ENCODE results near the gene COL24A1.
"Not testable (repeated sequence)": the region's sequence is repeated elsewhere in the genome, so short reads cannot be mapped to it uniquely, and the experiment has no call there.

COL24A1 gene

GRCh38 chr1:86152887-86153286, 3.7 kb downstream of the COL24A1 start:
- no peak for DNase-seq (ENCODE audit: low spot score)

- DNase-seq (ENCODE audit: low spot score): no peak
Measured at GRCh38 chr1:86151427-86151826, 5.1 kb downstream of the COL24A1 start.

GRCh38 chr1:86150553-86151055, 6.0 kb downstream of the COL24A1 start:
- DNase-seq (ENCODE audit: low spot score): no peak

GRCh38 chr1:86149591-86149990, 7.0 kb downstream of the COL24A1 start:
- DNase-seq (ENCODE audit: low spot score): no peak

GRCh38 chr1:86147755-86148154, 8.8 kb downstream of the COL24A1 start:
- no peak for DNase-seq (ENCODE audit: low spot score)

GRCh38 chr1:86146566-86146965, 10.0 kb downstream of the COL24A1 start:
- DNase-seq (ENCODE audit: low spot score): no peak

- no peak for DNase-seq (ENCODE audit: low spot score)
Measured at GRCh38 chr1:86140281-86140880, 16.2 kb downstream of the COL24A1 start.

- DNase-seq (ENCODE audit: low spot score): no peak
Measured at GRCh38 chr1:86138746-86139145, 17.8 kb downstream of the COL24A1 start.

GRCh38 chr1:86137436-86137835, 19.1 kb downstream of the COL24A1 start:
- DNase-seq (ENCODE audit: low spot score): no peak

GRCh38 chr1:86119214-86119764, 37.3 kb downstream of the COL24A1 start:
- DNase-seq (ENCODE audit: low spot score): no peak

- DNase-seq (ENCODE audit: low spot score): no peak
Measured at GRCh38 chr1:86114816-86115400, 41.7 kb downstream of the COL24A1 start.

GRCh38 chr1:86114236-86114635, 42.3 kb downstream of the COL24A1 start:
- no peak for DNase-seq (ENCODE audit: low spot score)

GRCh38 chr1:86111590-86111989, 45.0 kb downstream of the COL24A1 start:
- not testable (repeated sequence) for DNase-seq (ENCODE audit: low spot score)

- no peak for DNase-seq (ENCODE audit: low spot score)
Measured at GRCh38 chr1:86110451-86111129, 46.0 kb downstream of the COL24A1 start.

GRCh38 chr1:86105533-86105866, 51.1 kb downstream of the COL24A1 start:
- DNase-seq (ENCODE audit: low spot score): no peak

GRCh38 chr1:86104606-86105532, 51.7 kb downstream of the COL24A1 start:
- no peak for DNase-seq (ENCODE audit: low spot score)

GRCh38 chr1:86101616-86102015, 55.0 kb downstream of the COL24A1 start:
- DNase-seq (ENCODE audit: low spot score): no peak

- DNase-seq (ENCODE audit: low spot score): no peak
Measured at GRCh38 chr1:86100401-86100800, 56.2 kb downstream of the COL24A1 start.

- DNase-seq (ENCODE audit: low spot score): no peak
Measured at GRCh38 chr1:86089765-86090164, 66.8 kb downstream of the COL24A1 start.

GRCh38 chr1:86085741-86086409, 70.7 kb downstream of the COL24A1 start:
- DNase-seq (ENCODE audit: low spot score): no peak

- no peak for DNase-seq (ENCODE audit: low spot score)
Measured at GRCh38 chr1:86084998-86085397, 71.6 kb downstream of the COL24A1 start.

GRCh38 chr1:86082183-86082582, 74.4 kb downstream of the COL24A1 start:
- DNase-seq (ENCODE audit: low spot score): no peak
